HepG2 (cell line): ENCODE measurements around the gene SCRT2. TPM values are rescaled to one million over a fixed set of nuclear protein-coding genes. Genes with fewer than 3 reads are reported as not detected.

Experiments
- ATAC-seq: fragments of 200-7000 bp; cut with Tn5 transposase; 3 replicates; pipeline ENCODE4 v1.9.1; 2020; ENCODE audit warnings: mild to moderate bottlenecking, moderate library complexity
- BruUV-seq: library from RNA; stranded (reverse); fragments of 400-500 nt; replicated peaks from 2 replicates; lab custom pipeline; 2021; lab: Mats Ljungman, UMichigan
- CTCF ChIA-PET: fragments of 300-600 bp; formaldehyde crosslinking; extraction: SDS; loops from one replicate; lab custom pipeline; 2021; ENCODE audit warnings: low total read pairs, inconsistent platforms, low intra/inter-chr PET ratio; lab: Yijun Ruan, JAX
- POLR2A ChIA-PET: fragments of 350-600 bp; sonication (Branson Sonifier 250); formaldehyde crosslinking; loops from one replicate; lab custom pipeline; 2020; ENCODE audit warnings: antibody characterized with exemption, inconsistent platforms; lab: Yijun Ruan, JAX
- DNase-seq: peaks from one replicate; pipeline ENCODE4 v3.0.0-alpha.2; 2015; ENCODE audit warnings: low spot score
- FAIRE-seq: peaks from 3 replicates; lab custom pipeline; 2011; peaks lifted over from hg19 to GRCh38; lab: Jason Lieb, UNC
- H2AFZ ChIP-seq: one replicate; pipeline ENCODE4 v1.6.1; 2011; ENCODE audit warnings: low read length, inconsistent platforms
- H3K27ac ChIP-seq: fragments of 300-600 bp; 3 replicates; pipeline ENCODE4 v1.8.0; 2011; ENCODE audit warnings: mixed run types, mild to moderate bottlenecking, mixed read lengths, low read length, inconsistent platforms; ENCODE audit not compliant: insufficient read depth; ENCODE audit errors: extremely low read length
- H3K27me3 ChIP-seq, 2 experiments: fragments of 200-600 bp in 1 of 2; 2 replicates in 1 of 2; 3 replicates in 1 of 2; pipeline versions ENCODE4 v1.6.0 to v1.8.0; 2011; ENCODE audit warnings: low read length in 2 of 2, mild to moderate bottlenecking in 2 of 2, moderate library complexity in 2 of 2, inconsistent platforms in 1 of 2; ENCODE audit not compliant: insufficient read depth in 2 of 2, control insufficient read depth in 1 of 2
- H3K36me3 ChIP-seq, 2 experiments: fragments of 200-600 bp in 1 of 2; replicated peaks in 1 of 2; 2 replicates in 1 of 2; 3 replicates in 1 of 2; pipeline versions ENCODE4 v1.5.1 to v1.8.0; 2011; ENCODE audit warnings: low read length in 2 of 2, inconsistent platforms in 1 of 2; ENCODE audit not compliant: insufficient read depth in 2 of 2, control insufficient read depth in 1 of 2
- H3K4me1 ChIP-seq: 2 replicates; pipeline ENCODE4 v1.5.1; 2012; ENCODE audit warnings: low read length, inconsistent platforms; ENCODE audit not compliant: insufficient read depth
- H3K4me2 ChIP-seq: 2 replicates; pipeline ENCODE4 v1.6.0; 2011; ENCODE audit warnings: low read depth, low read length, inconsistent platforms
- H3K4me3 ChIP-seq, 3 experiments: fragments of 200-600 bp in 1 of 3; sonication (generic), shearing (Covaris generic) in 1 of 3; replicated peaks in 1 of 3; 2 replicates each; pipeline ENCODE4 v1.5.1; 2011 to 2016; ENCODE audit warnings: low read length in 3 of 3, inconsistent platforms in 2 of 3, low read depth in 2 of 3, mild to moderate bottlenecking in 2 of 3, control low read depth in 1 of 3, mixed read lengths in 1 of 3; ENCODE audit not compliant: insufficient read depth in 1 of 3
- H3K79me2 ChIP-seq: one replicate; pipeline ENCODE4 v1.6.1; 2011; ENCODE audit warnings: low read length, inconsistent platforms; ENCODE audit not compliant: insufficient read depth
- H3K9ac ChIP-seq: 2 replicates; pipeline ENCODE4 v1.6.0; 2011; ENCODE audit warnings: mild to moderate bottlenecking, low read depth, low read length, inconsistent platforms; ENCODE audit not compliant: insufficient read depth
- H3K9me3 ChIP-seq: 2 replicates; pipeline ENCODE4 v1.5.1; 2012; ENCODE audit warnings: mild to moderate bottlenecking, low read length
- H4K20me1 ChIP-seq: 2 replicates; pipeline ENCODE4 v1.6.0; 2011; ENCODE audit warnings: inconsistent platforms, mild to moderate bottlenecking, low read length, moderate library complexity; ENCODE audit not compliant: insufficient read depth
- DNMT1 ChIP-seq: sonication (generic); formaldehyde crosslinking; IDR thresholded peaks from 2 replicates; pipeline ENCODE4 v1.5.1; 2020; ENCODE audit warnings: mild to moderate bottlenecking, missing genetic modification reagents
- KLF6 ChIP-seq: IDR thresholded peaks from 2 replicates; pipeline ENCODE4 v1.8.0; 2016; ENCODE audit warnings: missing biosample characterization, missing genetic modification reagents
- MXI1 ChIP-seq: IDR thresholded peaks from 3 replicates; pipeline ENCODE4 v1.6.1; 2012; ENCODE audit warnings: low read depth, low read length, inconsistent platforms, borderline replicate concordance
- ZNF615 ChIP-seq: sonication (generic); formaldehyde crosslinking; IDR thresholded peaks from 2 replicates; pipeline ENCODE4 v1.5.0; 2020; ENCODE audit warnings: mild to moderate bottlenecking, missing genetic modification reagents, borderline replicate concordance
- WGBS: methylation state at CpG from one replicate; pipeline ENCODE4 v1.1.6; 2017; ENCODE audit warnings: low lambda C conversion rate; 5-methylcytosine and 5-hydroxymethylcytosine counted together
- in situ Hi-C: cut with HindIII; loops from 2 replicates; pipeline ENCODE4 v1.10.0; 2017; ENCODE audit warnings: low pct_unique_long_range_greater_than_20kb; ENCODE audit not compliant: extremely low pct_ligation_motif_present
- intact Hi-C: fragments of 100-400 bp; cut with micrococcal nuclease; formaldehyde crosslinking; loops from one replicate; pipeline ENCODE4 v1.10.0; 2022; ENCODE audit not compliant: unreplicated experiment
- polyA plus RNA-seq, 8 experiments: library from polyadenylated mRNA; depleted of rRNA in 3 of 8; stranded (reverse) in 7 of 8; unstranded in 1 of 8; fragments of >200 nt; fragmentation: Illumina TruSeq in 4 of 8; extraction: Trizol in 4 of 8; gene quantifications; 2 replicates each; pipeline versions ENCODE4 v1.2.1 to v1.2.3, GENCODE V29; 2011 to 2016; ENCODE audit warnings: low read depth in 4 of 8, missing spikeins in 1 of 8, mixed read lengths in 1 of 8; ENCODE audit not compliant: insufficient read depth in 1 of 8
- total RNA-seq, 5 experiments: library from RNA; depleted of rRNA; stranded (reverse); fragments of >200 nt; fragmentation: Illumina TruSeq; extraction: Trizol; gene quantifications; 2 replicates each; pipeline ENCODE4 v1.2.3, GENCODE V29; 2016; ENCODE audit warnings: low read depth in 1 of 5
- TF ChIP-seq, protein P1 (sequence below): sonication (generic); formaldehyde crosslinking; IDR thresholded peaks from 2 replicates; pipeline ENCODE4 v1.4.0; 2020; ENCODE audit warnings: missing genetic modification reagents
- TF ChIP-seq, protein P2 (sequence below): sonication (generic); formaldehyde crosslinking; IDR thresholded peaks from 2 replicates; pipeline ENCODE4 v1.5.1; 2020; ENCODE audit warnings: missing genetic modification reagents, mild to moderate bottlenecking, borderline replicate concordance
- TF ChIP-seq, protein P3 (sequence below), 2 experiments: sonication (generic) in 1 of 2; formaldehyde crosslinking in 1 of 2; IDR thresholded peaks; 2 replicates each; pipeline versions ENCODE4 v1.4.0 to v1.6.1; 2016 to 2020; ENCODE audit warnings: borderline replicate concordance in 1 of 2, low read depth in 1 of 2, mild to moderate bottlenecking in 1 of 2, missing genetic modification reagents in 1 of 2
- TF ChIP-seq, protein P4 (sequence below): IDR thresholded peaks from 2 replicates; pipeline ENCODE4 v1.6.1; 2016; ENCODE audit warnings: missing biosample characterization, missing genetic modification reagents, low read depth

The SCRT2 gene
- total and polyA plus RNA-seq, 2 of the 13 experiments (the other 11 are each of a cell fraction or from before 2014, with no cell fraction given) = not detected

DNA sequence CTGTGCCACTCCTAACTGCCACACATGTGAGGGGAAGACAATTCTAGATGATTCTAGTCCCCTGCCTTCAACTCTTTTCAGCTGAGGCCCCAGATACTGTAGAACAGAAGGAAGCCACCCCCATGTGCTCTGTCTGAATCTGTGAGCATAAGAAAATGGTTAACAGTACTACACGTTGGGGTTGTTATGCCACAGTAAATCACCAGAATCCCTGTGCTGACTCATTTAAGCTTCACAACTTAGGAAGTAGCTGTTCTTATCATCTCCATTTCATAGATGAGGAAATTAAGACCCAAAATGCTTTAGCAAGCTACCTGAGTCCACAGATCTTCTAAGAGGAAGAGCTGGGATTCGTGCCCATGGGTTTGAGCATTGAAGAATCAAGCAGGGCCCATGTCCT, 27.4 kb upstream of the SCRT2 start:
- no peaks in the 10 kb centered on the region for H3K79me2 ChIP-seq
- H2AFZ ChIP-seq = no peak overlapping the region
- H3K27me3 ChIP-seq = peaks cover 19 to 55% of the 10 kb centered on the region in 2 experiments
- ChIA-PET POLR2A (no interaction called here), CTCF (no interaction called here)
- no peaks in the 10 kb centered on the region for H3K9me3 ChIP-seq
- WGBS = 3% methylated on average over 2 of the region's 2 CpGs
- H3K4me2 ChIP-seq = no peak overlapping the region
- intact Hi-C loops (no loop called here), in situ Hi-C loops (no loop called here)
- no peak for DNase-seq
- H3K9ac ChIP-seq = no peak overlapping the region
- no peak overlapping the region for H3K27ac ChIP-seq
- H4K20me1 ChIP-seq = no peaks in the 10 kb centered on the region; the same call in 1 of the 2 replicates
- ATAC-seq = no peak
- H3K4me1 ChIP-seq = no peaks in the 10 kb centered on the region
- H3K36me3 ChIP-seq = no peaks in the 10 kb centered on the region
- BruUV-seq = no TSS peak
- no peak overlapping the region for H3K4me3 ChIP-seq
- no peak for FAIRE-seq
- TF ChIP-seq, protein P1, sequence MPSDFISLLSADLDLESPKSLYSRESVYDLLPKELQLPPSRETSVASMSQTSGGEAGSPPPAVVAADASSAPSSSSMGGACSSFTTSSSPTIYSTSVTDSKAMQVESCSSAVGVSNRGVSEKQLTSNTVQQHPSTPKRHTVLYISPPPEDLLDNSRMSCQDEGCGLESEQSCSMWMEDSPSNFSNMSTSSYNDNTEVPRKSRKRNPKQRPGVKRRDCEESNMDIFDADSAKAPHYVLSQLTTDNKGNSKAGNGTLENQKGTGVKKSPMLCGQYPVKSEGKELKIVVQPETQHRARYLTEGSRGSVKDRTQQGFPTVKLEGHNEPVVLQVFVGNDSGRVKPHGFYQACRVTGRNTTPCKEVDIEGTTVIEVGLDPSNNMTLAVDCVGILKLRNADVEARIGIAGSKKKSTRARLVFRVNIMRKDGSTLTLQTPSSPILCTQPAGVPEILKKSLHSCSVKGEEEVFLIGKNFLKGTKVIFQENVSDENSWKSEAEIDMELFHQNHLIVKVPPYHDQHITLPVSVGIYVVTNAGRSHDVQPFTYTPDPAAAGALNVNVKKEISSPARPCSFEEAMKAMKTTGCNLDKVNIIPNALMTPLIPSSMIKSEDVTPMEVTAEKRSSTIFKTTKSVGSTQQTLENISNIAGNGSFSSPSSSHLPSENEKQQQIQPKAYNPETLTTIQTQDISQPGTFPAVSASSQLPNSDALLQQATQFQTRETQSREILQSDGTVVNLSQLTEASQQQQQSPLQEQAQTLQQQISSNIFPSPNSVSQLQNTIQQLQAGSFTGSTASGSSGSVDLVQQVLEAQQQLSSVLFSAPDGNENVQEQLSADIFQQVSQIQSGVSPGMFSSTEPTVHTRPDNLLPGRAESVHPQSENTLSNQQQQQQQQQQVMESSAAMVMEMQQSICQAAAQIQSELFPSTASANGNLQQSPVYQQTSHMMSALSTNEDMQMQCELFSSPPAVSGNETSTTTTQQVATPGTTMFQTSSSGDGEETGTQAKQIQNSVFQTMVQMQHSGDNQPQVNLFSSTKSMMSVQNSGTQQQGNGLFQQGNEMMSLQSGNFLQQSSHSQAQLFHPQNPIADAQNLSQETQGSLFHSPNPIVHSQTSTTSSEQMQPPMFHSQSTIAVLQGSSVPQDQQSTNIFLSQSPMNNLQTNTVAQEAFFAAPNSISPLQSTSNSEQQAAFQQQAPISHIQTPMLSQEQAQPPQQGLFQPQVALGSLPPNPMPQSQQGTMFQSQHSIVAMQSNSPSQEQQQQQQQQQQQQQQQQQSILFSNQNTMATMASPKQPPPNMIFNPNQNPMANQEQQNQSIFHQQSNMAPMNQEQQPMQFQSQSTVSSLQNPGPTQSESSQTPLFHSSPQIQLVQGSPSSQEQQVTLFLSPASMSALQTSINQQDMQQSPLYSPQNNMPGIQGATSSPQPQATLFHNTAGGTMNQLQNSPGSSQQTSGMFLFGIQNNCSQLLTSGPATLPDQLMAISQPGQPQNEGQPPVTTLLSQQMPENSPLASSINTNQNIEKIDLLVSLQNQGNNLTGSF (CRISPR knock-in tag) = no peak
- TF ChIP-seq, protein P2, sequence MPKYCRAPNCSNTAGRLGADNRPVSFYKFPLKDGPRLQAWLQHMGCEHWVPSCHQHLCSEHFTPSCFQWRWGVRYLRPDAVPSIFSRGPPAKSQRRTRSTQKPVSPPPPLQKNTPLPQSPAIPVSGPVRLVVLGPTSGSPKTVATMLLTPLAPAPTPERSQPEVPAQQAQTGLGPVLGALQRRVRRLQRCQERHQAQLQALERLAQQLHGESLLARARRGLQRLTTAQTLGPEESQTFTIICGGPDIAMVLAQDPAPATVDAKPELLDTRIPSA = no peak
- TF ChIP-seq, protein P3, sequence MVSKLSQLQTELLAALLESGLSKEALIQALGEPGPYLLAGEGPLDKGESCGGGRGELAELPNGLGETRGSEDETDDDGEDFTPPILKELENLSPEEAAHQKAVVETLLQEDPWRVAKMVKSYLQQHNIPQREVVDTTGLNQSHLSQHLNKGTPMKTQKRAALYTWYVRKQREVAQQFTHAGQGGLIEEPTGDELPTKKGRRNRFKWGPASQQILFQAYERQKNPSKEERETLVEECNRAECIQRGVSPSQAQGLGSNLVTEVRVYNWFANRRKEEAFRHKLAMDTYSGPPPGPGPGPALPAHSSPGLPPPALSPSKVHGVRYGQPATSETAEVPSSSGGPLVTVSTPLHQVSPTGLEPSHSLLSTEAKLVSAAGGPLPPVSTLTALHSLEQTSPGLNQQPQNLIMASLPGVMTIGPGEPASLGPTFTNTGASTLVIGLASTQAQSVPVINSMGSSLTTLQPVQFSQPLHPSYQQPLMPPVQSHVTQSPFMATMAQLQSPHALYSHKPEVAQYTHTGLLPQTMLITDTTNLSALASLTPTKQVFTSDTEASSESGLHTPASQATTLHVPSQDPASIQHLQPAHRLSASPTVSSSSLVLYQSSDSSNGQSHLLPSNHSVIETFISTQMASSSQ (IDR thresholded peaks at IDR 0.05; ENCODE audit: low read depth) = no peak
- TF ChIP-seq, protein P3 (CRISPR knock-in tag; IDR thresholded peaks at IDR 0.05; ENCODE audit: borderline replicate concordance) = no peak
- TF ChIP-seq ZNF615 (CRISPR knock-in tag) (no peak), MXI1 (no peak), KLF6 (CRISPR knock-in tag) (no peak), DNMT1 (CRISPR knock-in tag) (no peak)
- TF ChIP-seq, protein P4, sequence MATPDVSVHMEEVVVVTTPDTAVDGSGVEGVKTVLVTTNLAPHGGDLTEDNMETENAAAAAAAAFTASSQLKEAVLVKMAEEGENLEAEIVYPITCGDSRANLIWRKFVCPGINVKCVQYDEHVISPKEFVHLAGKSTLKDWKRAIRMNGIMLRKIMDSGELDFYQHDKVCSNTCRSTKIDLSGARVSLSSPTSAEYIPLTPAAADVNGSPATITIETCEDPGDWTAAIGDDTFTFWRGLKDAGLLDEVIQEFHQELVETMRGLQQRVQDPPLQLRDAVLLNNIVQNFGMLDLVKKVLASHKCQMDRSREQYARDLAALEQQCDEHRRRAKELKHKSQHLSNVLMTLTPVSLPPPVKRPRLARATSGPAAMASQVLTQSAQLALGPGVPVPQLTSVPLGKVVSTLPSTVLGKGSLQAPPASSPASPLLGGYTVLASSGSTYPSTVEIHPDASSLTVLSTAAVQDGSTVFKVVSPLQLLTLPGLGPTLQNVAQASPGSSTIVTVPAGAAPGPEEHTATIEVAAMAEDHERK (CRISPR knock-in tag) = no peak
